GM12872 (cell line): ENCODE measurements around the gene PRKD2.

ENCODE experiments used
- TF ChIP-seq, protein P1 (sequence below): IDR thresholded peaks from 3 replicates; pipeline ENCODE4 v1.5.1; 2011; ENCODE audit warnings: low read depth, mild to moderate bottlenecking, low read length, moderate library complexity; ENCODE audit not compliant: insufficient read depth

PRKD2 gene

DNA sequence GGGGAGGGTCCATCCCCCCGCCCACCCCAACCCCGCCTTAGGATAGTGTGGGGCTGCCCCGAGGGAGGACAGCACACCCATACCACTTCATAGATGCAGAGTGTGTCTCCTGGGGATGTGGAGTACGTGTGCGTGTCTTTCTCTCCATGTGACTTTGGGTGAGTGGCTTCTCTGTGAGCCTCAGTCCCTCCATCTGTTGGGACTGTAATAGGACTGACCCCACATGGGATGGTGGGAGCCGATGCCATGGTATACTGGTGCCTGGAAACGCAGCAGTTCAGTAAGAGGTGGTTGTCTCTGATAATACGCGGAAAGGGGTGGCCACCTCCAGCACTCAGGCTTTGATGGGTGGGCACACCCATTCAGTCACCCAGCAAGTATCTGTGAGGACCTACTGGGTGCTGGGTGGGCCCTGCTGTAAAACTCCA is 816 bp upstream of the PRKD2 start:
- TF ChIP-seq, protein P1, sequence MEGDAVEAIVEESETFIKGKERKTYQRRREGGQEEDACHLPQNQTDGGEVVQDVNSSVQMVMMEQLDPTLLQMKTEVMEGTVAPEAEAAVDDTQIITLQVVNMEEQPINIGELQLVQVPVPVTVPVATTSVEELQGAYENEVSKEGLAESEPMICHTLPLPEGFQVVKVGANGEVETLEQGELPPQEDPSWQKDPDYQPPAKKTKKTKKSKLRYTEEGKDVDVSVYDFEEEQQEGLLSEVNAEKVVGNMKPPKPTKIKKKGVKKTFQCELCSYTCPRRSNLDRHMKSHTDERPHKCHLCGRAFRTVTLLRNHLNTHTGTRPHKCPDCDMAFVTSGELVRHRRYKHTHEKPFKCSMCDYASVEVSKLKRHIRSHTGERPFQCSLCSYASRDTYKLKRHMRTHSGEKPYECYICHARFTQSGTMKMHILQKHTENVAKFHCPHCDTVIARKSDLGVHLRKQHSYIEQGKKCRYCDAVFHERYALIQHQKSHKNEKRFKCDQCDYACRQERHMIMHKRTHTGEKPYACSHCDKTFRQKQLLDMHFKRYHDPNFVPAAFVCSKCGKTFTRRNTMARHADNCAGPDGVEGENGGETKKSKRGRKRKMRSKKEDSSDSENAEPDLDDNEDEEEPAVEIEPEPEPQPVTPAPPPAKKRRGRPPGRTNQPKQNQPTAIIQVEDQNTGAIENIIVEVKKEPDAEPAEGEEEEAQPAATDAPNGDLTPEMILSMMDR, result no peak

GRCh38 chr19:46716672-46717033 is 261 bp downstream of the PRKD2 start:
- TF ChIP-seq, protein P1, result no peak

DNA sequence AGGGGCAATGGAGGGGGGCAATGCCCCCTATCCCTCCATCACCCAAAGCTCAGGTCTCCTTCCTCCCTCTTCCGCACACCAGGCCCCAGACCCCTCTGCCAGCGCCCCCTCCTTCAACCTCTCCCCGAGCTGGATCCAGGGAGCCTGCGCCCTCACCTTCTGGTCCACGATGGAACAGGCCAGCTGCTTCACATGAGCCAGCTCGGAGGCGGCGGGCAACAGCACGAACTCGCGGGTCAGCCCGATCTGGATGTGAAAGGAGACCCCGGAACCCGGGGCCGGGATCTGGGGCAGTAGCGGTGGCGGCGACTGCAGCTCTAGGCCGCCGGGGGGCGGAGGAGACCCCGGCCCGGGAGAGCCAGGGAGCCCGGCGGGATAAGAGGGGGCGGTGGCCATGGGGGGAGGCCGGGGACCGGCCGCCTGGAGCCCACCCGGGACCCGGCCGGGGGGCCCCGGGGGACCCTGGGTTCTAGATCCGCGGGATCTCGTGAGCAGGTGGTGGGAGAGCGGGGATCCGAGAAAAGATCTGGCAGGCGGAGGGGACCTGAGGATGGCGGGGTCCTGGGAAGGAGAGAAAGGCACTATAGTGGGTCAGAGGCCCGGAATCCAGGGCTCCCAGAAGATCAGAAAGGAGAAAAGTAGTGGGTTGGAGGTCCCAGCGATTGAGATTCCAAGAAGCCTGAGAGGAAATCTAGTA is 791 bp downstream of the PRKD2 start:
- TF ChIP-seq, protein P1, result no peak

- TF ChIP-seq, protein P1, result no peak
These were observed 1.3 kb downstream of the PRKD2 start for GRCh38 chr19:46715620-46715974.

GRCh38 chr19:46714444-46715106 is 2.3 kb downstream of the PRKD2 start:
- TF ChIP-seq, protein P1, result no peak

DNA sequence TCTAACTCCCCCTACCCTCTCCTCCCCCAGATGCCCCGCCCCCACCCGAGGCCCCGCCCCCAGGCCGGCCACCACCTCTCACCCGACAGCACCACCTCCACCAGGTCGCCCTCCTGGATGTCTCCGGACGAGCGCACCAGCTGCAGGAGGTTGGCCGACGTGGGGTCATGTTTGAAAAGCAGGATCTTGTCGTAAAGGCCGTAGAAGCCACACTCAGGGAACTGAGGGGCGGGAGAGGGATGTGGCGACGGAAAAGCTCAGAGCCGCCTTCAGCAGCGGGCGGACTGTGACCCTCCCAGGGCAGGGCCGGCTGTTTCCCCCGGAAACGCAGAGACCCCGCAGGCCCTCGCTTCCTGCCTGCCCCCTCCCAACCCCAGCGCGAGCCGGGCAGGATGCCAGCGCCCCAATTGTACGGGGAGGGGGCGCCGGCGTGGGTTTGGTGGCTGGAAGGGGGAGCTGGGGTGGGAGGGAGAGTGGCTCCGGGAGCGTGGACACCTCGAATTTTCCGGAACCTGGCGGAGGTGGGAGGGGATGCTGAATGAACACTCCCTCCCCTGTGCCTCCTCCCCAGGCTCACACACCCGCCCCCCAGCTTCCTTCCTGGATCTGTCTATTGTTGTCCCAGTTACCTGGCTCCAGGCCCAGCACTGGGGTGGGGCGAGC is 3.0 kb downstream of the PRKD2 start:
- TF ChIP-seq, protein P1, result no peak

DNA sequence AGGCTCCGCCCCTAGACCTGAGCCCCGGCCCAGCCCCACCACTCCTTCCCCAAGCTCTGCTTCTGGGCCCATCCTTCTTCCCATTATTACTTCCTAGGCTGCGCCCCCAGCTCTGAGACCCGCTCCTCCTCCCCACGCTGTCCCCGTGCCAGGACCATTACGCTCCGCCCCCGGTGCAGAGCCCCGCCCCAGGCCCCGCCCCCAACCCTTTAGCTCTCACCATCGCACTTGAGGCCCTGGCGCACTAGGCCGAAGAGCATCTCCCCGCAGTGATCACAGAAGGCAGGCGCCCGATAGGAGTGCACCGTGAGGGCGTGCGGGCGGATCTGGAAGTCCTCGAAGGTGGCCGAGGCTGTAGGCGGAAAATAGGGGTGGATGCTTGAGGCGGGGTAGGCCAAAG is 6.2 kb downstream of the PRKD2 start:
- TF ChIP-seq, protein P1, result no peak
